Putamen (tissue), 1 donor: ENCODE data around the gene VOPP1.

Experiments used
- DNase-seq: peaks from one replicate; pipeline ENCODE4 v3.0.0-alpha.2; 2016; ENCODE audit warnings: low spot score

The VOPP1 gene

DNA sequence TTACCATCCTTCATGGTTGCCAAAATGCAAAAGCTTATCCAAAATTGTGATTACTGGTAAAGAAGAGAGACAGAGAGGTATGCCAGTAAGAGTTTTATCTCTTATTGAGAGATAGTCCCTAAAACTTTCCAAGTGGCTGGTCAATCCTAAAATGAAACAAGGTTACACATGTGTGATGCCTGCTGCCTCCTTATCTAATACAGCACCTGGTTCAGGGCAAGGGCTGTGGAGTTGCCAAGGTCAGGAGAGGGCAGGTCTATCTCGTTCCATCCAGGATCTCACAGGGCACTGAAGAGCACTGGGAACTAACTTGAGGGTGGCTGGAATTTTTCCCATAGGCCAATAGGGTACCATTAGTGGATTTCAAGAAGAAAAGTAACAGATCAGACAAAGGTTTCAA lies 18.3 kb downstream of the VOPP1 start:
- no peak for DNase-seq

DNA sequence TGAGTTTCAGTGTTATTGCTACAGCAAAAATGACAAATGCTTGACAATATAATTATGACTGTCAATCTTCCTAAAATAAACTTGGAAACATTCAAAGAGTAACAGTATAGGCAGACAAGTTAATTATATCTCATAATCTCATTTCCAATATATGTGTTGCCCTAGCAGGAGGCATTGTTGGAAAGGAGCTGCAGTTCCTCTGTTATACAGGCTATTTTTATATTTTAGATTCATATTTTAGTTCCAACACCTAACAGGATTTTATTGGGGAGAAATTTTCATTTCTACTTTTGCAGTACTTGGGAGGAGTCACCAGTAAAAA lies 19.3 kb downstream of the VOPP1 start:
- no peak for DNase-seq

DNA sequence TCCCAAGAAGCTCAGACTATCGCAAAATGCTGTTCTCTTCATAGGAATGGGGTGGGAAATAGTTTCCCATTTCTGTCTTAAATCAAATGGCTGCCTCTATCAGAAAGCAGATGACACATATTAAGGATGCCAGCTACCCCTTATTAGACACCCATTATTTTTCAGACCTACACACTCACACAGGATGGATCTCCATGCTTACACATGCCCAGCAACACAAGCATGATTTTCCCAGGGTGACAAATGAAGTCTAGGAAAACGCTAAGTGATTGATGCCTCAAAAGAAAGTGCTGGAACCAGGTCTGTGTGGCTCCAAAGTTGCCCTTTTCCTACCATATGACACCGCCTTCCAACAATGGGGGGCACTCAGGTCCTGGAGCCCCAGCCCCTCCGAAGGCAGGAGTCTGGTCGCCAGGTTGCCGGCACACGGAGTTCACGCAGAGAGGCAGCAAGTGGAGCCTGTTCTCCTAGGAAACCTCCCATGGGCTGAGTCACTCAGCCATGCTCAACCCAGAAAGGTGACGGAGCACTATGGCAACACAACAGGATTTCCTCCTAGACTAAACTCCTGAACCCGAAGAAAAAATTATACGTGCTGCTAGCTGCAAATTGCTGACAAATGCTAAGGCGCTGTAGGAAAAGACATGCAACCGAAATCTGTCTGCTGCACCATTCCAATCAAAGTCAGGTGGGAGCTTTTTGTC lies 19.8 kb downstream of the VOPP1 start:
- DNase-seq = peak; percentile 77

DNA sequence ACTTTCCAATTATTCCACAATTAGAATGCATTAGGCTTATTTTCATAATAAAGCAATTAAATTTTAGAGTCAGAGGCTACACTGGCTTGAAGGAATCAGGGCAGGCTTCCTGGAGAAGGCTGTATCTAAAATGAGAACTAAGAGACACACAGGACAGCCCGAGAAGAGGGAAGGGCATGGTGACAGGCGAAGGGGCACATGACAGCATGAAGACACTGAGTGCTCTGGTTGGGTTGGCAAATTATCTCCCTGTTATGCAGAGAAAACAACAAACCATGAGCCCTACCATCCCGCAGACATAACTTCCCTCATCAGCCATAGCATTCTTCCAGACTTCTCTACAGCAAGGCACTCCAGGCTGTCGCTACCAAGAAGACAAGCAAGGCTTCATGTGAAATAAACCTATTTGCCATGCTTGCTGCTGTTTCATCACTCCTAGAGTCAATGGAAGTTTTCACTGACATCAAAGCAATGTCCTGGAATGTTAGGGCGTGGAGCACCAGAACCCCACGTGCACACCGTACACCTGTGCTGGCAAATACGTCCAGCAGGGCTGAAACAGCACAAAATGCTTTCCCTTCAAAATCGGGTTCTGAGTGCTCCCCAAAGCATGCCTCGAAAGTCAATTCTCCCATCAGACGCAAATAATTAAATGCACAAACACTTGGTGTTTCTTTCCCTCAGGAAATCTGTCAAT lies 21.3 kb downstream of the VOPP1 start:
- no peak for DNase-seq

DNA sequence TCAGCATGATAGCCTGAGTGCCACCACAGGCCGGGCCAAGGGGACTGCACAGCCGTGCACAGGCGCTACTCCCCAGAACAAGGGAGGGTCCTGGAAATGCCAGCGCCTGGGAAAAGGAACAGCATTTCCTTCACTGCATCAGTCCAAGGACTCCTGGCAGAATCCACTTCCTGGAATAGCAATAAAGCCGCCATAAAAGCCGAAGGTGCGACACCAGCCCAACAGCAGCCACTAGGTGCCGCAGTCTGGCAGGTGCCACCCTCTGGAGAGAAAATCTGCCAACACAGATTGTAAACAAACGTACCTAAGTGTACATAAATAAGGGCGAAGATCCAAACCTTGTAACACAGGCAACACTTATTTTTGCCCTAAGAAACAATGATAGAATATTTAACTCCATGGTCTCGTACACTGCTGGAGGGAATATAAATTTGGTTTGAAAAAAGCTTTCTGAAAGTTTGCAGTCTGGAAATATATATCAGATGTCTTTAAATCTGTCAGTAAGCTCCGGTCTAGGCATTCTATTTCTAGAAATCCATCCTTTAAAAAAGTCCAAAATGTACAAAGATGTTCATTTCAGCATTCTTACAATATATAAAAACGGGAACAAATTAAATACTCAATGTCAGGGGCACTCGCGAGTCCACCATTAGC lies 22.2 kb downstream of the VOPP1 start:
- no peak for DNase-seq

DNA sequence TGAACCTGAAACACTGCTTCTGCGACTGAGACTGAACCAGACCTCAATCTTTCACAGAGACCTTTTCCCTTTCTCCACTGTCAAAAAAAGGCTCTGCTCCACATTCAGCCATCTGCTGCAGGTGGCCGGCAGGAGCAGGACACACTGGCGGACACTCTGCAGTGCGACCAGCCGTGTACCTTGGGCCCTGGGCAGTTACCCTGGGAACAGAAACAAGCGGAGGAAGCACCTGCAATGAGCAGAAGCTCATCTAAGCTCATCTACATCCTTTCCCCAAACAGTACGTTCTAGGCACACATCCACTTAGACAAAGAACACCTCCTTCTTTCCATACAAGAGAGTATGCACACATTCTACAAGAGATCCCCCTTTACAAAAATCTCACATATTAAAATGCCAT lies 22.8 kb downstream of the VOPP1 start:
- DNase-seq = no peak

DNA sequence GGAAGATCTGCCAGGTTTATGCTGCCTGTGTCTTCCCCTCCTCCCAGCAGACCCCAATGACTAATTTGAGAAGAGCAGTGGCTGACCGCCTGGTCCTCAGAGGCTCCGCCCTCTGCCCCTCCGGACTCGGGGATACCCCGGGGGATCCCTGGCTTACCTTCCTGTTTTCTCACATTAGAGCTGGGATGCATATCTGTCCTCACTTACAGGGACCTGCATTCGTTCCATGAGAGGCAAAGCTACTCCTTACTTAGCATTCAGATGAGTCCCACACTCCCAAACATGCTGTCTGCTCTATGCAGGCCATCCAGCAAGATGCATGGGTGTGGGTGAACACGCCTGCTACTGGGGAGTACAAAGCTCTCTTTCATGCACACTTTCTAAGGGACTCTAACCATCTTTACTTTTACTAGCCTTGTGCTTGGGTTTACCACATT lies 24.0 kb downstream of the VOPP1 start:
- DNase-seq = no peak

DNA sequence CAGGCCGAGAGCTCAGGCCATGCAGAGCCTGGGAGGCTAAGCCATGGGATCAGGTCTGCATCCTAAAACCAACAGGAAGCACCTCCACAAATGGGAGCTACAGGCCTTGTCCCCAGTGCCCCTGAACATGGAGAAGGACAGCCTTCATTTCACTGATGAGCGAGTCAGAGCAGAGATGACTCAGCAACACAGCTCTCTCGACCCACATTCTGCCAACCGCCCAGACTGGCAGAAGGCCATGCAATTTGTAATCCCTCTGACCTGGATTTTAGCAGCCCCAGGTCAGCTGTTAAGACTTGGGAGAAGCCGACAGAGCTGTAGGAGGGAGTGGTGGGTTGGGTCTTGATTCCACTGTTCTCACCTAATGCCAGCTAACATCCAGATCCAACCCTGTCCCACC lies 25.5 kb downstream of the VOPP1 start:
- DNase-seq = peak; percentile 29

DNA sequence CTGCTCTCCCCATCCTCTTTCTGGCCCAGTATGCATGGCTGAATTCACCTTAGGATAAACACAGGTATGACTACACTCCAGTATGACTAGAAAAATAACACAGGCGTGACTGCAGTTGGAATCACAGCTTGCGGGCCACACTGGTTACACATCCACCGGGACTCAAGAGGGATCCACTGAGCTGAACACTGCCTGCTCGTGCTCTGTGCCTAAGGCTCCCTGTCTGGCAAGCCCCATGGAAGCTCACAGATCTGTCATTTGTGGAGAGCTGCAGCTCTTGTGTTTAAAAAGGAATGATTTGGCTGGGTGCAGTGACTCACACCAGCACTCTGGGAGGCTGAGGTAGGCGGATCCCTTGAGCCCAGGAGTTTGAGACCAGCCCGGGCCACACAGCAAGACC lies 26.8 kb downstream of the VOPP1 start:
- no peak for DNase-seq

DNA sequence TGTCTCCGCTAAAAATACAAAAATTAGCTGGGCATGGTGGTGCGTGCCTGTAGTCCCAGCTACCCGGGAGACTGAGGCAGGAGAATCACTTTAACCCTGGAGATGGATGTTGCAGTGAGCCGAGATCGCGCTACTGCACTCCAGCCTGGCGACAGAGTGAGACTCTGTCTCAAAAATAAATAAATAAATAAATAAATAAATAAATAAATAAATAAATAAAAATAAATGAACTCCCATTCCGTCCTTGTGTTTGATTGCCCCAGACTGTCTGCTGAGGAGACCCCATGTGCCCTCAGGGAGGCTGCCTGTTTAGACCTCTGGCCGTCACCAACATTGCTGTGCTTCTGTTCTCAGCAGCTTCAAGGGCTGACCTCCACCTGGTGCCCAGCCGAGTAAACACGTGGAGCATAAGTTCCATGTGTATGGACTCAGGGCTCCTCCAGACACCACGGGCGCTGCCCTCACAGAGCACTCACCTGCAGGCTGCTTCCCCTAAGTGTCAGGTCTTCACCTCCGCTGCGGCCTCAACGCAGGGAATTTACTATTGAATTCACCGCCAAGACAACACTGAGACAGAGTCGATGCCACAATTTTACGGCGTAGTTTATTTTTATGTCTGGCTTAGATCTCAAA lies 32.0 kb downstream of the VOPP1 start:
- DNase-seq = no peak

DNA sequence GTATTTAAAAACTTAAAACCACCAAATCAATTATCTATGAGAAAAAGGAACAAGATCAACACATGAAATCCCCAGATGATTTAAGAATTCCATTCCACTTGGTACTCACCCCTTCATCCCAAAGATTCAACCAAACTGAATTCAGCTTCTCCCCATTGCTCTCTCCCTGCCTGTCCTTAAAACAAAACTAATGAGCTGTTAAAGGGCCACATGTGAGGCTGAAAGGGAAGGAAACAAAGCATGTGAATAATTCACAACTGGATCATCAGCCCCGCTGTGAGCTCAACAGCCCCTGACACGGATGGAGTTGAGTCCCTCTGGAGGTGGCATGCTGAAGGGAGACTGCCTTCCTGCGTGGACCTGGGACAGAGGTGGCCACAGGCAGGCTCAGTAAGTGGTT lies 32.9 kb downstream of the VOPP1 start:
- no peak for DNase-seq

DNA sequence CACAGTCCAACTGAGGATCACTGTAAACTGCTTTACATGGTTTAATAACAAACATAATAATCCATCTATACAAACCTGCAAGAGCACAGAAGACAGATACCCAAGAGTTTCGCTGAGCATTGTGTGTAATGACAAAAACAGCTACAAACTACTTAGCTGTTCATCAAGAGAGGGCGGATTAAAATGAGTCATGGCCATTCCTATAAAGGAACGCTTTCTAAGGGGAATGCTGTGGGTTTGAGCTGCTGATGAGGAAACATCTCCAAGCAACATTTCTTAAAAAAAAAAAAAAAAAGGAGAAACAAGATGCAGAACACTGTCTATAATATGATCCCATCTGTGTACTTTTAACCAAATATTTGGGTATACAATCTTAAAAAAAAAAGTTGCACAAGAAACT lies 33.8 kb downstream of the VOPP1 start:
- DNase-seq = no peak

DNA sequence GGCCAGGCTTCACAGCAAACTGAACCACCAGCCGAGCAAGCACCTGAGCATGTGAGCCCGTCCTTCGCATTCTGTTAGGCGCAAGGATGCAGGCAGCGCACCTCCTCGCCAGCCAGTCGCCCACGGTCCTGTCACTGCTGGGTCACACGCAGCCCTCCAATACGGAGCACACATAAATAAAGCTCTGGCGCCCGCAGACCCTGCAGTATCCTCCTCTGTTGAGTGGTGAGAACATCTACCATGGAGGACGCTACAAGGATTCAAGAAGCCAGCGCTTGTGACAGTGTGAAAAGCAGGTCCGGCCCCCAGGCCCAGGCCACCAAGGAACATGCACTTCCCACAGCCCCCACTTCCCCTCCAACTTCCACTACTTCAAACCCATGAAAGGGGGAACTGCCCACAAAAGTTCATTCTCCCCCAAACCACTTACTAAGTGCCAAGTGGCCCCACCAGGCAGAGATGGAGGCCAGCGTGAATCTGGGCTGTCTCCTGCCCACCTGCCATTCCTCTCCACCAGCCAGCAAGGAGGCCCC lies 34.8 kb downstream of the VOPP1 start:
- DNase-seq = no peak

DNA sequence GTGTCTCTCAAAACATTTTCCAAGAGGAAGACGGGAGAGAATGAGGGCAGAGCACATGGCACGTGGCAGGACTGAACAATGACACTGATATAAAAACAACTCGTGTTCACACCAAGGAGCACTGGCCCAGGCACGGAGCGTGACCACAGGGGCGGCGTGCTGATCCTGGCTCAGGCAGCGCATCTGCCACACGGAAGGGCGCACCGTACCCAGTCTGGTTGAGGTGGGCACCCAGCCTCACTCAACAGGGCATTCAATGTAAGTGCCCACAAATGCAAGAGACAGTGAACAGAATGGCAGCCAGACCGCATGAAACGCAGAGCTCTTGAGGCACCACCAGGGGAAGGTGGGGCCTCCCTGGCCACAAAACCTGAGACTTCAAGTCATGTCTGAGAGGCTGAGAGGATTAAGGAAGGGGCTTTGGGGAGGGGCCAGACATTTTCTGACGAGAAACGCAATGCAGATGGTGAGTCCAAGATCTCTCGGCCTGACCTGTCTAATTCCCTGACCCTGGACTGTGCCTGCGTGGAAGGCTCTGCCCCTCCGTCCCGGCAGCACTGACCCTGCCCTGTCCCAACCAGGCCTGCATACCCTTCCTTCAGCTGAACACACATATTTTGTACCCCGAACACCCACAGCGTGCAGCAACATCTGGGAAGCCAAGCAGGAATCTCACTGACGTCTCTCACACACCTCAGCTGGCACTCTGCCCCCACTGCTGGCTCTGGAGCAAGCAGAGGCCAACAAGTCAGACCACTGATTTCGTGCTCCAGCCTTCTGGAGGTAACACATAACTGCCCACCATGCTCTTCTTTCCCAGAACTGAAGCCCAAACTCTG lies 35.5 kb downstream of the VOPP1 start:
- no peak for DNase-seq

DNA sequence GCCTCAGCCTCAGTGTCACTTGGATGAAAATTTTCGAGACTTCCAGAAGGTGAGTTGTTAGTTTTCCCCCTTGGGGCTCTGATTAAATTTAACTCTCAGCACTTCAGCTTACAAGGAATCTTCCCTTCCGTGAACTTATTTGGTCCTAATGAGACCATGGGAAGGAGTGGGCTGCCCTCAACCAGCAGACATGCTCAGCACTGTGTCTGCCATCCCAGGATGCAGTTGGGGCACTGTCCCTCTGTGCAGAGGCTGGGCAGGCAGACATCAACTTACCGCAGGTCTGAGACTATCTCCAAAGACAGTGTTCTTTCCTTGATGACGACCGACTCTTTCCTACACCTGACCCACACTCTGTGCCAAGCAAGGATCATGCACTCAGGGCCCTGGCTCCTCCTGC lies 36.7 kb downstream of the VOPP1 start:
- no peak for DNase-seq

DNA sequence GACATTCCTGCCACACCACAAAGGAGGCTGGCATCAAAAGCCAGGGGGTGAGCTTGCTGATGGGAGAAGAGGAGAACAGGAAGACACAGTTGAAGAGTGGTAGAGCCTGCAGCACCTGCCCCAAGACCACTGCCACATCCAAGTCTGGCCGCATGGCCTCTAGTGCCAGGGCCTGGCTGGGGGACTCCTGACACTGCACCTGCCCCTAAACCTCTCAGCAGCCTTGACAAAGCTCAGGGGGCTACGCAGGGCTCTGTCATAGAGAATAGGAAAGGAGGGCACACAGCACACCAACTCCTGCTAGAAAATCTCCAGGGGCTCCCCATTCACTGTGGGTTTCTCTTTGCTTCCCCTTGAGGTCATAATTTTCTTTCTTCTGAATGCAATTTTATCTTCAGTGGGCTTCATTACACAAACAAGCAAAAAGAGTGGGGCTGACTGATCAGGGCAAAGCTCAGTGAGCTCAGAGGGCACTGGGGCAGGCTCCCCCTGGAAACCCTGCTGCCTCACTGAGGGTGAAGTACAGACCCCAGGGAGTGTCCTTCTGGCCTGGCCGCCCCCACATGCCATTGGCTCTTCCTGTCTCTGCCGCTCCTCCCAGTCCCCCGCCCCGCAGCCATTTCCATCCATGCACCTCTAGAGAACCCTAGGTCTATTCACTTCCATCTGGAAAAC lies 37.2 kb downstream of the VOPP1 start:
- DNase-seq = no peak

DNA sequence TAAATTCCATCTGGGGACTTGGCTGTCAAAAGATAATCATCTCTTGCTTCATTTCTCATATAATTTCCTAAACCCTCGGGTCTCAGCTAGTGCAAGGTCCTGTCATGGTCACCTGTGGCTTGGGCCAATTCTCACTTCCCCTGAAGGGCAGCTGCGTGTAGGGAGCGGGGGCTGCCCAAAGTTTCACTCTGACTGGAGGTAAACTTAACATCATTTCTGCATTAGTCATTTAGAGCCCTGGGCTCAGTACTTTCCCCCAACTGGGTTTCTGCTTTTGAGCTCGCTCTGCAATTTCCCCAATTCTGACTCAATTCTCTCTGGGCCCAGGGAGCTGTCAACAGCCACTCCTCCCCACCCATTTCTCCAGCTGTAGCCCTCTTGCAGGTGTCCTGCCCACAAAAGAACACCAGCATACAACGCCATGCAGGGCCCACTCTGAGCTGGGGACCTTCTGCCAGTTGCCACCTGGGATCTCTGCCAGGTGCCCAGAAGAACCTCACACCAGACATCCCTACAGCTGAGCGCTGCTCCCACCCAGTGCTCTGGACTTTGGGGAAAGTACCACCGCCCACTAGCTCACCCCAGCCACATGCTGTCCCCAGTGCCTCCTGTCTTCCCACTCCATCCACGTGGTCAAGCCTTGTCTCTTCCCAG lies 37.9 kb downstream of the VOPP1 start:
- DNase-seq = peak; percentile 38

DNA sequence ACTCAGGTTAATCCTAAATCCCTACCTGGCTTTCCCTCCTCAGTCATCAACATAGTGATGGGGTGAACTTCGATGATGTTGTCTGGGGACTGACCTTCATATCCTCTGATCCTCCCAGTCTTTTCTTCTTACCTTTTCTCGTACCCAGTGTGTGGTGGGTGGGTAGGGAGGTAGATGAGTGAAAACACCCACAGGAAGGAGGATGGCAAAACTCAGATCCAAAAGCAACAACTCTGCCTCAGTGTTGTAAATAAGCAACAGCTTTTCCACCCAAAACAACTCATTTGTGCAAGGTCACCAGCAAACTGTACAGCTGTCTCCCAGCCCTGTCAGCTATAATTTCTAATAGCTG lies 38.6 kb downstream of the VOPP1 start:
- no peak for DNase-seq

DNA sequence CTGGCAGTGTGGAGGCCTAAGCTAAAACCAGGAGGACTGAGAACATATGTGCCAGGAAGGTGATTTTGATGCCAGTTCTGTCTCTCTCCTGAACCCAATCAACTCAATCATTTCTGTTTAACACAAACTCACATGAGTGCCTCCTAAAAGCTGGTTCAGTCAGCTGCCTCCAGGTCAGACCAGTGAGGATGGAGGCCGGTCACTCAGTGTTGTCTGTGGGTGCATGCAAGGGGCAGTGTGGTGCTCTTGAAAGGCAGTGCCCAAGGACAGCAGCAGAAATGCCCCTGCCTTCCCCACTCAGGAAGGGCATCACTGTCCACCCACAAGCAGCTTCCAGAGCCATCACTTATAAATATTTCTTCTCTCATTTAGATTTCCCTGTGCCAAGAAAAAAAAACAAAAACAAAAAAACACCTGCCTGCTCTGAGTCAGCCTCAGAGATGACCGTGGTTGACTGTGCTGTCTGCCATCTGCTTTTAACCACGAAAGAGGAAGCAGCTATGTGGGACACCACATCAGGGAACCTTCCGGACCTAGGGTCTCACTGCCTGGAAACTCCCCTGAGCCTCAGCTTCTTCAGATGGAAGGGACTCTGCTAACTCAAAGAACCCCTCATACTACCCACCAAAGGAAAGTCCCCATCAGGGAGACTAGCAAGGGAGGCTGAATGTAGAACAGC lies 39.1 kb downstream of the VOPP1 start:
- no peak for DNase-seq
